H1 (cell line): ENCODE results near the gene UBE2H. TPM values are rescaled to one million over a fixed set of nuclear protein-coding genes. Genes with fewer than 3 reads are reported as not detected.
A peak's percentile ranks its signal among the peaks of the same experiment; 100 is the strongest.

Experiments used
- CTCF ChIA-PET: fragments of 300-600 bp; sonication (Branson Sonifier 250); formaldehyde crosslinking; loops from one replicate; lab custom pipeline; 2021; ENCODE audit not compliant: partially characterized antibody; lab: Charles Lee
- POLR2A ChIA-PET: fragments of 300-600 bp; sonication (Branson Sonifier 250); formaldehyde crosslinking; loops from one replicate; lab custom pipeline; 2021; ENCODE audit warnings: inconsistent platforms; ENCODE audit not compliant: partially characterized antibody; lab: Charles Lee
- DNase-seq, 2 experiments: peaks; one replicate each; pipeline versions ENCODE4 v3.0.0 to v3.0.0-alpha.2; 2010 to 2022; ENCODE audit warnings: low spot score in 2 of 2, low read depth in 1 of 2, mixed read lengths in 1 of 2
- FAIRE-seq: peaks from 2 replicates; lab custom pipeline; 2011; peaks lifted over from hg19 to GRCh38; lab: Jason Lieb, UNC
- H2AFZ ChIP-seq: 2 replicates; pipeline ENCODE4 v1.8.1; 2012; ENCODE audit warnings: low read length, inconsistent platforms
- H2AK5ac ChIP-seq: 2 replicates; pipeline ENCODE4 v1.6.1; 2013; ENCODE audit warnings: low read depth, low read length
- H2BK120ac ChIP-seq: replicated peaks from 2 replicates; pipeline ENCODE3; 2013; ENCODE audit warnings: low read depth, low read length, inconsistent platforms
- H2BK12ac ChIP-seq: 2 replicates; pipeline ENCODE4 v1.6.1; 2013; ENCODE audit warnings: low read depth, low read length
- H2BK15ac ChIP-seq: 2 replicates; pipeline ENCODE4 v1.6.1; 2013; ENCODE audit warnings: low read length
- H2BK20ac ChIP-seq: 2 replicates; pipeline ENCODE4 v1.6.1; 2013; ENCODE audit warnings: low read length
- H2BK5ac ChIP-seq: 2 replicates; pipeline ENCODE4 v1.6.1; 2013; ENCODE audit warnings: low read depth, low read length
- H3K14ac ChIP-seq: 2 replicates; pipeline ENCODE4 v1.6.1; 2013; ENCODE audit warnings: inconsistent platforms; ENCODE audit not compliant: insufficient read length
- H3K18ac ChIP-seq: 2 replicates; pipeline ENCODE4 v1.6.1; 2013; ENCODE audit warnings: low read length; ENCODE audit errors: extremely low read depth
- H3K23ac ChIP-seq: 2 replicates; pipeline ENCODE4 v1.6.1; 2013; ENCODE audit warnings: inconsistent platforms; ENCODE audit not compliant: insufficient read length
- H3K23me2 ChIP-seq: 2 replicates; pipeline ENCODE4 v1.6.1; 2013; ENCODE audit warnings: low read depth, low read length
- H3K27ac ChIP-seq: 2 replicates; pipeline ENCODE4 v1.6.1; 2011; ENCODE audit warnings: low read depth, low read length, inconsistent platforms
- H3K27me3 ChIP-seq, 4 experiments: replicated peaks in 1 of 4; 1 replicate in 1 of 4; 2 replicates in 3 of 4; pipeline versions ENCODE4 v1.6.1 to v1.8.1; 2011 to 2013; ENCODE audit warnings: low read length in 3 of 4, mild to moderate bottlenecking in 3 of 4, inconsistent platforms in 2 of 4, mixed read lengths in 2 of 4, moderate library complexity in 1 of 4; ENCODE audit not compliant: control insufficient read depth in 3 of 4, insufficient read depth in 3 of 4; ENCODE audit errors: extremely low read depth in 1 of 4
- H3K36me3 ChIP-seq, 4 experiments: 2 replicates each; pipeline versions ENCODE4 v1.6.1 to v1.8.1; 2011 to 2013; ENCODE audit warnings: mild to moderate bottlenecking in 4 of 4, low read length in 3 of 4, moderate library complexity in 2 of 4, control low read depth in 1 of 4, inconsistent platforms in 1 of 4; ENCODE audit not compliant: insufficient read depth in 4 of 4, control insufficient read depth in 2 of 4
- H3K4ac ChIP-seq: replicated peaks from 2 replicates; pipeline ENCODE3; 2013; ENCODE audit warnings: low read length, low read depth, mixed read lengths, inconsistent platforms; ENCODE audit not compliant: insufficient read length
- H3K4me1 ChIP-seq, 4 experiments: replicated peaks in 1 of 4; 1 replicate in 1 of 4; 2 replicates in 3 of 4; pipeline versions ENCODE4 v1.6.1 to v1.8.1; 2011 to 2013; ENCODE audit warnings: low read length in 3 of 4, inconsistent platforms in 2 of 4, mixed read lengths in 1 of 4; ENCODE audit not compliant: insufficient read depth in 4 of 4, control insufficient read depth in 3 of 4
- H3K4me2 ChIP-seq, 2 experiments: 2 replicates each; pipeline versions ENCODE4 v1.6.1 to v1.8.1; 2011 to 2013; ENCODE audit warnings: low read depth in 2 of 2, low read length in 2 of 2, control low read depth in 1 of 2, inconsistent platforms in 1 of 2, mild to moderate bottlenecking in 1 of 2; ENCODE audit not compliant: insufficient read depth in 1 of 2
- H3K4me3 ChIP-seq, 4 experiments: fragments of 200-600, 300-600 bp in 1 of 4; sonication (generic), shearing (Covaris generic), sonication (Bioruptor Twin) in 1 of 4; 2 replicates each; pipeline versions ENCODE4 v1.5.1 to v1.8.1; 2011 to 2016; ENCODE audit warnings: low read length in 4 of 4, low read depth in 3 of 4, control low read depth in 2 of 4, inconsistent platforms in 2 of 4, mild to moderate bottlenecking in 2 of 4, mixed read lengths in 1 of 4, moderate library complexity in 1 of 4; ENCODE audit not compliant: insufficient read depth in 2 of 4; ENCODE audit errors: extremely low read depth in 1 of 4
- H3K56ac ChIP-seq: replicated peaks from 2 replicates; pipeline ENCODE3; 2013; ENCODE audit warnings: low read depth, mild to moderate bottlenecking, mixed read lengths, low read length, inconsistent platforms; ENCODE audit not compliant: insufficient read length
- H3K79me1 ChIP-seq: 2 replicates; pipeline ENCODE4 v1.6.1; 2013; ENCODE audit warnings: low read depth, low read length, control low read depth
- H3K79me2 ChIP-seq, 2 experiments: 2 replicates each; pipeline versions ENCODE4 v1.6.1 to v1.8.1; 2012 to 2013; ENCODE audit warnings: low read length in 2 of 2, mild to moderate bottlenecking in 2 of 2, inconsistent platforms in 1 of 2; ENCODE audit not compliant: insufficient read depth in 2 of 2, control insufficient read depth in 1 of 2
- H3K9ac ChIP-seq, 4 experiments: replicated peaks in 1 of 4; 1 replicate in 1 of 4; 2 replicates in 3 of 4; pipeline versions ENCODE4 v1.6.1 to v1.8.1; 2011 to 2013; ENCODE audit warnings: low read depth in 3 of 4, low read length in 3 of 4, control low read depth in 2 of 4, mild to moderate bottlenecking in 2 of 4, moderate library complexity in 2 of 4, inconsistent platforms in 1 of 4; ENCODE audit errors: extremely low read depth in 1 of 4
- H3K9me3 ChIP-seq, 2 experiments: 2 replicates each; pipeline versions ENCODE4 v1.6.1 to v1.8.1; 2012 to 2013; ENCODE audit warnings: mild to moderate bottlenecking in 2 of 2, moderate library complexity in 2 of 2, control low read depth in 1 of 2, inconsistent platforms in 1 of 2, low read depth in 1 of 2, low read length in 1 of 2, mixed read lengths in 1 of 2; ENCODE audit not compliant: insufficient read depth in 2 of 2
- H4K20me1 ChIP-seq, 2 experiments: replicated peaks in 1 of 2; 2 replicates each; pipeline versions ENCODE3 to v1.8.1; 2011 to 2013; ENCODE audit warnings: inconsistent platforms in 2 of 2, low read length in 2 of 2, mild to moderate bottlenecking in 1 of 2; ENCODE audit not compliant: insufficient read depth in 2 of 2, control insufficient read depth in 1 of 2
- H4K5ac ChIP-seq: 2 replicates; pipeline ENCODE4 v1.6.1; 2013; ENCODE audit warnings: low read length, low read depth, mixed read lengths, inconsistent platforms; ENCODE audit not compliant: insufficient read length
- H4K8ac ChIP-seq: 2 replicates; pipeline ENCODE4 v1.8.0; 2013; ENCODE audit warnings: mild to moderate bottlenecking, moderate library complexity, low read length, inconsistent platforms; ENCODE audit not compliant: insufficient read depth; ENCODE audit errors: extremely low read depth
- H4K91ac ChIP-seq: replicated peaks from 2 replicates; pipeline ENCODE3; 2013; ENCODE audit warnings: low read length, mixed read lengths, inconsistent platforms; ENCODE audit not compliant: insufficient read length
- ASH2L ChIP-seq: fragments of 200-600, 300-600 bp; sonication (generic); IDR thresholded peaks from one replicate; pipeline ENCODE4 v1.7.1; 2017; ENCODE audit warnings: low read length
- BACH1 ChIP-seq: IDR thresholded peaks from 2 replicates; pipeline ENCODE4 v1.6.1; 2012; ENCODE audit warnings: low read length, improper control_type of control experiment
- BRCA1 ChIP-seq: IDR thresholded peaks from 2 replicates; pipeline ENCODE4 v1.6.1; 2012; ENCODE audit warnings: low read depth, low read length, improper control_type of control experiment
- EGR1 ChIP-seq: IDR thresholded peaks from 2 replicates; pipeline ENCODE4 v1.6.1; 2011; ENCODE audit warnings: low read depth, low read length, borderline replicate concordance
- HDAC2 ChIP-seq, 2 experiments: fragments of 300-600 bp in 1 of 2; sonication (generic) in 1 of 2; IDR thresholded peaks; 2 replicates each; pipeline ENCODE4 v1.6.1; 2011 to 2012; ENCODE audit warnings: low read depth in 2 of 2, low read length in 2 of 2, mild to moderate bottlenecking in 2 of 2, moderate library complexity in 2 of 2, borderline replicate concordance in 1 of 2, inconsistent platforms in 1 of 2
- POLR2A ChIP-seq, 2 experiments: IDR thresholded peaks; 1 replicate in 1 of 2; 2 replicates in 1 of 2; pipeline ENCODE4 v1.6.1; 2011; ENCODE audit warnings: low read depth in 2 of 2, low read length in 2 of 2, mild to moderate bottlenecking in 2 of 2; ENCODE audit errors: control extremely low read depth in 1 of 2
- POLR2AphosphoS5 ChIP-seq: IDR thresholded peaks from 2 replicates; pipeline ENCODE4 v1.6.1; 2011; ENCODE audit warnings: low read depth, low read length
- RFX5 ChIP-seq: IDR thresholded peaks from 2 replicates; pipeline ENCODE4 v1.6.1; 2011; ENCODE audit warnings: low read depth, low read length, improper control_type of control experiment, borderline replicate concordance
- TEAD4 ChIP-seq: IDR thresholded peaks from 2 replicates; pipeline ENCODE4 v1.6.1; 2012; ENCODE audit warnings: low read depth, low read length, inconsistent platforms, mixed read lengths
- WGBS, 2 experiments: shearing (Covaris generic) in 1 of 2; methylation state at CpG; one replicate each; pipeline versions ENCODE4 v1.1.6 to v1.1.7; 2013 to 2015; ENCODE audit warnings: low lambda C conversion rate in 2 of 2, mixed read lengths in 2 of 2, inconsistent platforms in 1 of 2, low coverage in 1 of 2, missing lambda C conversion rate in 1 of 2; ENCODE audit not compliant: insufficient replicate concordance in 2 of 2, insufficient coverage in 1 of 2, insufficient read length in 1 of 2; ENCODE audit errors: extremely low coverage in 1 of 2, missing lambda C conversion rate in 1 of 2; 5-methylcytosine and 5-hydroxymethylcytosine counted together
- polyA plus RNA-seq, 7 experiments: library from polyadenylated mRNA; depleted of rRNA in 3 of 7; stranded (reverse) in 5 of 7; unstranded in 2 of 7; fragments of >200 nt in 5 of 7; fragments of 200-250 nt in 2 of 7; gene quantifications; 1 replicate in 5 of 7; 2 replicates in 1 of 7; 4 replicates in 1 of 7; pipeline versions ENCODE4 v1.2.1 to v1.2.3, GENCODE V29; 2011 to 2013; ENCODE audit warnings: missing spikeins in 2 of 7, mixed read lengths in 2 of 7
- total RNA-seq: library from RNA; stranded (reverse); fragmentation: NEBNext Ultra II Directional; extraction: Animal tissue kit (Norgen Biotek cat#: 25700); gene quantifications from 2 replicates; pipeline ENCODE4 v1.2.1, GENCODE V29; 2021
- TF ChIP-seq, protein P1 (sequence below): IDR thresholded peaks from 2 replicates; pipeline ENCODE4 v1.6.1; 2012; ENCODE audit warnings: inconsistent platforms

The UBE2H gene
- total and polyA plus RNA-seq, 2 of the 8 experiments (the other 6 are each of a cell fraction or from before 2014, with no cell fraction given): 30.6 to 62.2 TPM

DNA sequence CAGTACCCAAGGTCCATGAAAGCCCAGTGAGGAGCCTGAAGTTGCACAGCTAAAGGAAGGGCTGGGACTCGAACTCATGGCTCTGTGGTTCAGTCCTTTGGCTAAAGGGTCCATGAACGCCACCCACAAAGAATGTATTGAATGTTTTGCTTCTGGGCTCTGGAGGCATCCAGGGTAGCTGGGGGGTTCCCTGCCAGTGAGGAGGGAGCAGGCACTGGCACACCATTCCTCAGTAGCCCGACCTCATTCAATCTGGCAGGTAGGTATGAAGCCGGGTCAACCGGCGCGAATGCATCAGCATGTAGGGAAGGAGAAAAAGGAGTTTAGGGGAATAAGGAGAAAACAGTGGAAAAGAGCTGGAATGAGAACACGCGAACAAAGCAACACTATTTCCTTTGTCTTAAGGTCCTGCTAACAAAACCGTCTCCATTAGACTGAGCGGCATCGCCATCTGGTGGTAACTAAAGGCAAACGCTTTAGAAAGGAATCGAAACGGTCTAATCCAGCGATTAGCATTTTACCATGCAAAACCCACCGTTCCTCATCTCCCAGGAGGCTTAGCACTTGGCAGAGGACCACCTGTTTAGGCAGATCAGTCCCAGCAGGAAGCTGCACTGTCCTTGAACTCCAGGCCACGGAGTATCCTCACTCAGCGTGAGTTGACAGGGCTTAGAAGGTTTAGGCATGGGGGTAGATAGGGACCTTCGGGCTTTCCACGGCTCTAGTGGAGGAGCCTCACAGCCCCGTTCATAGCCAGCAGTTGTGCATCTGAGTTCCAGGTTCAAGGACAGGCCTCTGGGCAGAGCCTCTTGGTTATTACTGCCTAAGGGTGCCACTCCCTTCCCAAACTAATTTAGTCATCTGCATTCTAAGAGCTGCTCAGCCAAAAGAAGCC lies 122.8 kb downstream of the UBE2H start:
- Histone ChIP-seq H3K4me1 (peaks cover 9 to 30% (median 14%) of the 10 kb centered on the region in 4 experiments), H3K4me3 (peak overlapping the region in 1 of 4 experiments; percentile 29; a peak in 1 of 8 replicates), H3K4ac (no peak overlapping the region), H4K20me1 (no peaks in the 10 kb centered on the region), H2BK5ac (peak overlapping the region; percentile 18; the same call in 1 of the 2 replicates), H4K5ac (peak overlapping the region; percentile 10), H3K9me3 (no peaks in the 10 kb centered on the region), H3K23ac (no peak overlapping the region), H2BK15ac (peak overlapping the region; percentile 50; the same call in 1 of the 2 replicates), H2AK5ac (no peak overlapping the region), H3K79me1 (no peaks in the 10 kb centered on the region; the same call in 1 of the 2 replicates), H4K91ac (peak overlapping the region; percentile 84), H3K27me3 (no peaks in the 10 kb centered on the region), H3K18ac (peak overlapping the region; percentile 80), H3K4me2 (peak overlapping the region; percentile 12 to 44; a peak in 2 of 4 replicates), H2AFZ (no peak overlapping the region), H4K8ac (peak overlapping the region; percentile 85; the same call in 1 of the 2 replicates), H2BK20ac (no peak overlapping the region), H2BK12ac (peak overlapping the region; percentile 90), H3K79me2 (no peaks in the 10 kb centered on the region), H2BK120ac (no peak overlapping the region), H3K56ac (no peak overlapping the region), H3K36me3 (peaks cover 0 to 9% (median 0%) of the 10 kb centered on the region in 4 experiments; a peak in 3 of 8 replicates), H3K9ac (no peak overlapping the region; a peak in 1 of 7 replicates), H3K27ac (no peak overlapping the region), H3K23me2 (peaks cover 3% of the 10 kb centered on the region), H3K14ac (no peak overlapping the region)
- CTCF ChIA-PET: interaction anchor here (0.7 to 8.8 kb wide), 67 partner anchors 8 to 476 kb away, joined by 3 to 141 read pairs (median 4); no protein-coding TSS in a partner anchor
- FAIRE-seq: peak; percentile 95
- POLR2A ChIA-PET: interaction anchor here (0.5 to 2.0 kb wide), 8 partner anchors 10 to 513 kb away, joined by 3 to 12 read pairs (median 4); no protein-coding TSS in a partner anchor
- WGBS, 2 experiments: 21% methylated on average over 22 of the region's 22 CpGs; no CpG with 5 or more reads in 1 of the 2 experiments
- peak; percentile 59 to 70 for DNase-seq
- TF ChIP-seq HDAC2 (IDR thresholded peaks at IDR 0.05; ENCODE audit: borderline replicate concordance in 1 of 2, low read depth in 2 of 2, low read length in 2 of 2): no peak
- TF ChIP-seq POLR2AphosphoS5: peak; percentile 96
- TF ChIP-seq TEAD4: 0 out of 2 replicates have a peak, but pooled peaks have one; percentile 31
- no peak for TF ChIP-seq RFX5
- no peak for TF ChIP-seq BACH1
- TF ChIP-seq, protein P1, sequence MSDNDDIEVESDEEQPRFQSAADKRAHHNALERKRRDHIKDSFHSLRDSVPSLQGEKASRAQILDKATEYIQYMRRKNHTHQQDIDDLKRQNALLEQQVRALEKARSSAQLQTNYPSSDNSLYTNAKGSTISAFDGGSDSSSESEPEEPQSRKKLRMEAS: peak; percentile 65
- 0 out of 2 replicates have a peak, but pooled peaks have one; percentile 48 for TF ChIP-seq EGR1
- peak in 1 of 2 experiments; percentile 44; a peak in 1 of 3 replicates for TF ChIP-seq POLR2A (IDR thresholded peaks at IDR 0.05; ENCODE audit: control extremely low read depth in 1 of 2, low read depth in 2 of 2, low read length in 2 of 2)
- no peak for TF ChIP-seq BRCA1
- peak; percentile 26 for TF ChIP-seq ASH2L
